Posterior vena cava (tissue), 2 donors: ENCODE measurements around the gene TMEM119. TPM values are rescaled to one million over a fixed set of nuclear protein-coding genes. Genes with fewer than 3 reads are reported as not detected.
"Not testable (repeated sequence)": the region's sequence is repeated elsewhere in the genome, so short reads cannot be mapped to it uniquely, and the experiment has no call there.

Experiments
- DNase-seq: peaks from one replicate; pipeline ENCODE4 v3.0.0-alpha.2; 2020; ENCODE audit warnings: low spot score
- intact Hi-C, 2 donors: fragments of 100-400 bp; cut with DNase I; formaldehyde crosslinking; loops; one replicate each; pipeline versions ENCODE4 v1.14.1 to v1.14.2; 2022 to 2023
- microRNA-seq, 2 donors: library from miRNA; unstranded; fragments of <30 nt; microRNA quantifications; one replicate each; pipeline ENCODE4 v1.2.0, GENCODE V29; 2020 to 2021; ENCODE audit warnings: borderline microRNAs expressed in 2 of 2
- total RNA-seq, 2 donors: library from RNA; stranded (reverse); fragmentation: NEBNext Ultra II Directional; extraction: Animal tissue kit (Norgen Biotek cat#: 25700); gene quantifications; one replicate each; pipeline ENCODE4 v1.2.1, GENCODE V29; 2021
- donor health status: DM: yes; HTN: yes; CAD: no.
- donor health status: DM: yes; HTN: yes; CAD: no.

The TMEM119 gene
- total RNA-seq, 2 donors from 2014 or later: 12.7 to 72.5 TPM

GRCh38 chr12:108560752-108561719 lies 36.8 kb downstream of the TMEM119 start, which contains the start of gene SART3:
SART3 (minus strand) TSS chr12:108561173; CDS start chr12:108561154, 19 bp downstream.
- DNase-seq: peak; percentile 94
- intact Hi-C loops: loop anchor here (5.0 to 10.0 kb wide), 3 partner anchors 174 to 534 kb away; partner anchors contain the start of genes ALKBH2 (in 2 of the 2), UNG (in 2 of the 2) and CORO1C (in 1 of the 2)

GRCh38 chr12:108560321-108560721 lies 37.6 kb downstream of the TMEM119 start:
- no peak for DNase-seq
- intact Hi-C loops: loop anchor here (5.0 to 10.0 kb wide), 3 partner anchors 174 to 534 kb away; partner anchors contain the start of genes ALKBH2 (in 2 of the 2), UNG (in 2 of the 2) and CORO1C (in 1 of the 2)

DNA sequence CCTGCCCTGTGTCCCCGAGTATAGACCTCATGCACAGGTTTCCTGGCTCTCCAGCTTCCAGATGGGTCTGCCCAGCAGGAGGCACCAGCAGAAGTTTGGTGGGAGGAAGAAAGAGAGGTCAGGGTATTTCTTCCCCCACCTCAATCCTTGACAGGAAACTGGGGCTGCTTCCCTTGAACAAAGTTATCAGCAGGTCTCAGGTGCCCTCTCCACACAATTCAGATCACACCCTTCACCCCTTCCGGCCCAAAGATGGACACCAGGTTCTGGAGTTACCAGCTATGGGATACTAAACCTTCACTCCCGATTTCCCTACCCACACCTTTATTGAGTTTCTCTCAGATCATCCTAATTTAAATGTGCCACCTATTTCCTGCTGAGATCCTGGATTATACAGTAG lies 38.1 kb downstream of the TMEM119 start:
- DNase-seq: no peak
- intact Hi-C loops: loop anchor here (5.0 to 10.0 kb wide), 3 partner anchors 175 to 535 kb away; partner anchors contain the start of genes ALKBH2 (in 2 of the 2), UNG (in 2 of the 2) and CORO1C (in 1 of the 2)

DNA sequence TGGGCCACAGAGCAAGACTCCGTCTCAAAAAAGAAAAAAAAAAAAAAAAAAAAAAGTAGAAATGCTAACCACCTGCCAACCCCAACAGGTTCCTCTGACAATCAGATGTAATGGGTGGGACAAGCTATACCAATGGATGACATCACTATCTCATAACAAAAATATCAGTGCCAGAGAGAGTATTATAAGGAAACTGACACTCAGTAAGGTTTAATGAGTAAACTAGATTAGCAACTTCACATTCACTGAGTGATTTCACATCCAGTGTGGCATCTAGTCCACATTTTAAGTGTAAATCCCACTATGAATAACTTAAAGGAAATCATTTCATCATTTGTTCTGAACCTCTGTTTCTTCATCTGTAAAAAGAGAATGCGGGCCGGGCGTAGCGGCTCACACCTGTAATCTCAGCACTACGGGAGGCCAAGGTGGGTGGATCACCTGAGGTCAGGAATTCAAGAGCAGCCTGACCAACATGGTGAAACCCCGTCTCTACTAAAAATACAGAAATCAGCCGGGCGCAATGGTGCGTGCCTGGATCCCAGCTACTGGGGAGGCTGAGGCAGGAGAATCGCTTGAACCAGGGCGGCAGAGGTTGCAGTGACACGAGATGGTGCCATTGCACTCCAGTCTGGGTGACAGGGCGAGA lies 38.8 kb downstream of the TMEM119 start:
- DNase-seq: no peak
- intact Hi-C loops: no loop called here

DNA sequence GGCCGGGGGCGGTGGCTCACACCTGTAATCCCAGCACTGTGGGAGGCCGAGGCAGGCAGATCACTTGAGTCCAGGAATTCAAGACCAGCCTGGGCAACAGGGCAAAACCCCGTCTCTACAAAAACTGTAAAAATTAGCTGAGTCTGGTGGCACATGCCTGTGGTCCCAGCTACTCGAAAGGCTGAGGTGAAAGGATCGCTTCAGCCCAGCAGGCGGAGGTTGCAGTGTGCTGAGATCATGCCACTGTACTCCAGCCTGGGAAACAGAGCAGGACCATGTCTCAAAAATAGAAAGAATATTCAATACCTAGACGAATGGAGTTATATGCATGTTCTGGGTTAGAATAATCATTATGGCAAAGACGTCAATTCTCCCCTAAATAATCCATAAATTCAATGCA lies 42.5 kb downstream of the TMEM119 start:
- intact Hi-C loops, DNase-seq: not testable (repeated sequence)

GRCh38 chr12:108553799-108554198 lies 44.1 kb downstream of the TMEM119 start:
- intact Hi-C loops: no loop called here
- no peak for DNase-seq

- no peak for DNase-seq
- intact Hi-C loops: no loop called here
Measured at GRCh38 chr12:108551535-108551934, 46.3 kb downstream of the TMEM119 start.

DNA sequence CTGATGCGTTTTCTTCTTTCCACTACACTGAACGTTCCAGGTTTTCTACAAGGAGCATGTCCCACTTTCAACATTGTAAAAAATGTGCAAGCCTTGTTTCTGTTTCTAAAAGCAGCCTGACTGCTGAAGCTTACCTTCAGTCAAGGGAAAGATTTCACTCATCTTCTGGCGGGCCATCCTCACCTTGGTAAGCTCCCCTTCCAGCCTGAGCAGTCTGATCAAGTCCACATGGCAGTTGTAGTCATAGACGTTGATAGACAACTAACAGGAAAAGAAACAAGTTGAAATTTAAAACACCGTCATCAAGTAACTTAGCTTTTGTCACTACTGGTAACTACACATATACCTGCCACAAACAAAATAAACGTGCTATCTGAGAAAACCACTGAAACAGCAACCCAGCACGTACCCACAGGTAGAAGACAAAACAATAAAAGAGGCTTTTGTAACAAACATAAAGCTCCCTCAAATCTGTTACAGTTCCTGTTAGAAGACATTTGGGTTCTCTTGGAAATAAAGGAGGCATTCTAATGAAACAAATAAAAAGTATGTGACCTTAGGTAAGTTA lies 48.8 kb downstream of the TMEM119 start:
- no peak for DNase-seq
- intact Hi-C loops: no loop called here

DNA sequence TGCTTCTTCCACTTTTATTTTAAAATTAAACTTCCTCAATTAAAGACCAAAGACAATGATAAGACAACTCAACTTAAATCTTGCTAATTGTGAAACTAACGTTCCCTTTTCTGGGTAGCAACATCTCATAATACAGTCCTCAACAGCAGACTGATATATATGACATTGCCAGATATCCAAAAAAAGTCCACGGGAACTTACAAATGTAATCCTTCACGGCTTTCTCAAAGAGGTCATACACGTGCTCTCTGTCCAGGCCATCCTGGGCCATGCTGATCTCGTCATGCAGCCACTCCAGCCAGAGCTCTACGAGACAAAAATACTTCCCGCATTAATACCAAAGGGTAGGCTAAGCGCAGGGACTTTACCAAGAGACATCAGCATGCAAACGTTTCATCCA lies 50.2 kb downstream of the TMEM119 start:
- DNase-seq: no peak
- intact Hi-C loops: no loop called here

DNA sequence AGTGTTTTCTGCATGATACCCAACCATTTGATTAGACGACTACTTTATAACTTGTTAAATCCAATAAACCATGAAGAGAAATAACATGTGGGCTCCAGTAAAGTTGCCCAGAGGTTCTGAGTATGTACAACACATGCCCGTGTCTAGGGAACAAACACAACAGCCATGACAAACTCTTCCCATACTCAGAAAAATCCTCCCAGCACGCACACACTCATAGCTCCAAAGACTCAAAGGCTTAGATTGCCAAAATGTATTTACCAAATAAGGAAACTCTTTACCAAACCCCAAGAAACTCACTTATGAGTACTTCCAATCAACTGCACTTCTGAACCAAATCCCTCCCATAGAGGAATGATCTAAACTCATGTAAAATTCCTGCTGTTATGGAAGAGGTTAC lies 54.2 kb downstream of the TMEM119 start:
- intact Hi-C loops: no loop called here
- no peak for DNase-seq

GRCh38 chr12:108542320-108542719 lies 55.6 kb downstream of the TMEM119 start:
- no peak for DNase-seq
- intact Hi-C loops: no loop called here

Small RNA genes lying within 50 kb of the gene (microRNA-seq; reads per million reads assigned to microRNA genes)
- 0 reads per million in 2 donors for gene MIR4496

Other genes with a start within 250 kb of the TMEM119 start
- gene FICD, start 82.8 kb downstream of the TMEM119 start, total RNA-seq: 10 to 100 TPM in 1 of 2 donors, 1 to 10 TPM in 1; 10.0 to 11.3 TPM
- gene SART3, start 36.9 kb downstream of the TMEM119 start, total RNA-seq: 10 to 100 TPM; 27.4 to 28.9 TPM
- gene ISCU, start 35.5 kb downstream of the TMEM119 start, total RNA-seq: 100 to 1,000 TPM; 113 to 119 TPM
- gene SELPLG, start 35.8 kb upstream of the TMEM119 start, total RNA-seq: 10 to 100 TPM in 1 of 2 donors, 1 to 10 TPM in 1; 5.1 to 14.4 TPM
- gene CORO1C, start 133.4 kb upstream of the TMEM119 start, total RNA-seq: 100 to 1,000 TPM; 361 to 548 TPM